Measurements from ENCODE around the gene PRTN3.

DNA sequence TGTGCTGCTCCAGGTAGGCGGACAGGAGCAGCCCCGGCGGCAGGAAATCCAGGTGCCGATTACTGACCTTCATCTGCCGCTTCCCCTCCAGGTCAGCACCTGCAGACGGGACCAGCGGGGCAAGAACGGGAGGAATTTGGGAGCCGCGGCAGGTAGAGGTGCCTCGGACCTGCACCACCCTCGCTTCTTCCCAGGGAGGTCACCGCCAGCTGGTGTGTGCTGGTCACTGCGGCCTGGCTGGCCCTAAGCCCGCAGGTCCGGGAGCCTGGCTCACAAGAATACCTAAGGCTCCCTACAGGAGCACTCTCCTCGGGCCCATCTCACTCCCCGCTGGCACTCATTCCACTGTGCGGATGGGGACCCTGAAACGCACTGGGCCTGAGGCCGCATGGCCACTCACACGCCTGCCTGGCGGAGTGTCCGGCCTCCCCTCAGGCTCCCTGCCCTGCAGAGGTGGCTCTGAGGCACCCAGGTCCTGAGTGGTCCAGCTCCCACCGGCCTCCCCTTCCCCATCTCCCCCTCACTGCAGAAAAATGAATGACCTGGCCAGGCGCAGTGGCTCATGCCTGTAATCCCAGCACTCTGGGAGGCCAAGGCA is 56.7 kb downstream of the PRTN3 start:
- TF ChIP-seq CTCF (IDR thresholded peaks at IDR 0.05): no peak
- TF ChIP-seq POLR2A (IDR thresholded peaks at IDR 0.05): no peak

Data from adrenal gland (tissue), 5 donors.